ENCODE measurements around the gene SV2B.

Gene SV2B

GRCh38 chr15:91113030-91113429 is 13.0 kb downstream of the SV2B start:
- no peak overlapping the region for H3K4me3 Mint-ChIP-seq
- peaks cover 71 to 90% of the 10 kb centered on the region in 2 donors for H3K27me3 Mint-ChIP-seq
- no peaks in the 10 kb centered on the region for H3K9me3 Mint-ChIP-seq

GRCh38 chr15:91114301-91114700 is 14.2 kb downstream of the SV2B start:
- Mint-ChIP-seq H3K27ac (no peak overlapping the region), H3K9me3 (no peaks in the 10 kb centered on the region), H3K4me3 (no peak overlapping the region), H3K27me3 (peaks cover 65 to 92% of the 10 kb centered on the region in 2 donors), H3K4me1 (ENCODE audit: low read depth in 2 of 2) (no peaks in the 10 kb centered on the region), H3K36me3 (ENCODE audit: insufficient read depth) (no peaks in the 10 kb centered on the region)
- no peak for DNase-seq
- ATAC-seq (replicated peaks): no peak

More at GRCh38 chr15:91113030-91113429, 13.0 kb downstream of the SV2B start:
- no peak overlapping the region for H3K27ac Mint-ChIP-seq
- ATAC-seq (replicated peaks) (no peak), DNase-seq (no peak)
- no peaks in the 10 kb centered on the region for H3K36me3 Mint-ChIP-seq (ENCODE audit: insufficient read depth)
- H3K4me1 Mint-ChIP-seq (ENCODE audit: low read depth in 2 of 2): no peaks in the 10 kb centered on the region

- Mint-ChIP-seq H3K4me3 (no peak overlapping the region), H3K27me3 (peaks cover 60 to 77% of the 10 kb centered on the region in 2 donors), H3K9me3 (no peaks in the 10 kb centered on the region), H3K4me1 (ENCODE audit: low read depth in 2 of 2) (no peaks in the 10 kb centered on the region), H3K27ac (no peak overlapping the region), H3K36me3 (ENCODE audit: insufficient read depth) (no peaks in the 10 kb centered on the region)
- ATAC-seq (replicated peaks) (no peak), DNase-seq (no peak)
These were observed 16.3 kb downstream of the SV2B start for GRCh38 chr15:91116113-91117067.

- DNase-seq (no peak), ATAC-seq (replicated peaks) (no peak)
- H3K27me3 Mint-ChIP-seq: peaks cover 60 to 74% of the 10 kb centered on the region in 2 donors
- H3K36me3 Mint-ChIP-seq (ENCODE audit: insufficient read depth): no peaks in the 10 kb centered on the region
- no peak overlapping the region for H3K4me3 Mint-ChIP-seq
- no peaks in the 10 kb centered on the region for H3K4me1 Mint-ChIP-seq (ENCODE audit: low read depth in 2 of 2)
- no peaks in the 10 kb centered on the region for H3K9me3 Mint-ChIP-seq
- no peak overlapping the region for H3K27ac Mint-ChIP-seq
These were observed 17.3 kb downstream of the SV2B start for GRCh38 chr15:91117375-91117774.

- Mint-ChIP-seq H3K9me3 (no peaks in the 10 kb centered on the region), H3K27ac (no peak overlapping the region), H3K4me3 (no peak overlapping the region), H3K4me1 (ENCODE audit: low read depth in 2 of 2) (no peaks in the 10 kb centered on the region), H3K36me3 (ENCODE audit: insufficient read depth) (no peaks in the 10 kb centered on the region), H3K27me3 (peaks cover 62 to 74% of the 10 kb centered on the region in 2 donors)
- ATAC-seq (replicated peaks) (no peak), DNase-seq (no peak)
These were observed 18.9 kb downstream of the SV2B start for GRCh38 chr15:91118817-91119590.

GRCh38 chr15:91122296-91122695 is 22.2 kb downstream of the SV2B start:
- H3K4me3 Mint-ChIP-seq: no peak overlapping the region
- H3K4me1 Mint-ChIP-seq (ENCODE audit: low read depth in 2 of 2): no peaks in the 10 kb centered on the region

GRCh38 chr15:91124132-91124531 is 24.1 kb downstream of the SV2B start:
- no peak overlapping the region for H3K4me3 Mint-ChIP-seq
- no peaks in the 10 kb centered on the region for H3K4me1 Mint-ChIP-seq (ENCODE audit: low read depth in 2 of 2)
- no peak for DNase-seq
- no peak for ATAC-seq (replicated peaks)
- H3K27me3 Mint-ChIP-seq: peaks cover 56 to 57% of the 10 kb centered on the region in 2 donors
- no peaks in the 10 kb centered on the region for H3K9me3 Mint-ChIP-seq
- H3K36me3 Mint-ChIP-seq (ENCODE audit: insufficient read depth): no peaks in the 10 kb centered on the region
- H3K27ac Mint-ChIP-seq: no peak overlapping the region

More at GRCh38 chr15:91122296-91122695, 22.2 kb downstream of the SV2B start:
- Mint-ChIP-seq H3K36me3 (ENCODE audit: insufficient read depth) (no peaks in the 10 kb centered on the region), H3K27me3 (peaks cover 58 to 71% of the 10 kb centered on the region in 2 donors), H3K9me3 (no peaks in the 10 kb centered on the region), H3K27ac (no peak overlapping the region)
- no peak for DNase-seq
- no peak for ATAC-seq (replicated peaks)

- H3K4me1 Mint-ChIP-seq (ENCODE audit: low read depth in 2 of 2): no peaks in the 10 kb centered on the region
- H3K27me3 Mint-ChIP-seq: peaks cover 56% of the 10 kb centered on the region in 2 donors
- H3K36me3 Mint-ChIP-seq (ENCODE audit: insufficient read depth): no peaks in the 10 kb centered on the region
- no peak overlapping the region for H3K27ac Mint-ChIP-seq
- H3K4me3 Mint-ChIP-seq: no peak overlapping the region
- no peak for DNase-seq
- no peak for ATAC-seq (replicated peaks)
- no peaks in the 10 kb centered on the region for H3K9me3 Mint-ChIP-seq
These were observed 25.1 kb downstream of the SV2B start for GRCh38 chr15:91125162-91125561.

GRCh38 chr15:91126080-91126479 is 26.0 kb downstream of the SV2B start:
- DNase-seq: no peak
- H3K9me3 Mint-ChIP-seq: no peaks in the 10 kb centered on the region
- no peaks in the 10 kb centered on the region for H3K36me3 Mint-ChIP-seq (ENCODE audit: insufficient read depth)
- no peak overlapping the region for H3K4me3 Mint-ChIP-seq
- H3K27me3 Mint-ChIP-seq: peaks cover 51 to 56% of the 10 kb centered on the region in 2 donors
- no peaks in the 10 kb centered on the region for H3K4me1 Mint-ChIP-seq (ENCODE audit: low read depth in 2 of 2)
- ATAC-seq (replicated peaks): no peak
- H3K27ac Mint-ChIP-seq: no peak overlapping the region

GRCh38 chr15:91127236-91127955 is 27.3 kb downstream of the SV2B start:
- Mint-ChIP-seq H3K4me1 (ENCODE audit: low read depth in 2 of 2) (no peaks in the 10 kb centered on the region), H3K27ac (no peak overlapping the region), H3K9me3 (no peaks in the 10 kb centered on the region), H3K36me3 (ENCODE audit: insufficient read depth) (no peaks in the 10 kb centered on the region), H3K27me3 (peaks cover 38 to 49% of the 10 kb centered on the region in 2 donors), H3K4me3 (no peak overlapping the region)
- ATAC-seq (replicated peaks): no peak
- no peak for DNase-seq

- Mint-ChIP-seq H3K27ac (no peak overlapping the region), H3K27me3 (peaks cover 32 to 43% of the 10 kb centered on the region in 2 donors), H3K4me1 (ENCODE audit: low read depth in 2 of 2) (no peaks in the 10 kb centered on the region), H3K9me3 (no peaks in the 10 kb centered on the region), H3K4me3 (no peak overlapping the region), H3K36me3 (ENCODE audit: insufficient read depth) (no peaks in the 10 kb centered on the region)
- no peak for ATAC-seq (replicated peaks)
- no peak for DNase-seq
These were observed 28.0 kb downstream of the SV2B start for GRCh38 chr15:91128016-91128415.

GRCh38 chr15:91129436-91129835 is 29.4 kb downstream of the SV2B start:
- H3K27me3 Mint-ChIP-seq: peaks cover 20 to 29% of the 10 kb centered on the region in 2 donors
- DNase-seq: no peak
- H3K4me3 Mint-ChIP-seq: no peak overlapping the region
- H3K4me1 Mint-ChIP-seq (ENCODE audit: low read depth in 2 of 2): no peaks in the 10 kb centered on the region
- no peak for ATAC-seq (replicated peaks)
- H3K9me3 Mint-ChIP-seq: no peaks in the 10 kb centered on the region
- H3K36me3 Mint-ChIP-seq (ENCODE audit: insufficient read depth): no peaks in the 10 kb centered on the region
- no peak overlapping the region for H3K27ac Mint-ChIP-seq

- peaks cover 29 to 30% of the 10 kb centered on the region in 2 donors for H3K27me3 Mint-ChIP-seq
- no peak for ATAC-seq (replicated peaks)
These were observed 32.0 kb downstream of the SV2B start for GRCh38 chr15:91132079-91132478.

More at GRCh38 chr15:91132079-91132478, 32.0 kb downstream of the SV2B start:
- DNase-seq: no peak
- no peaks in the 10 kb centered on the region for H3K4me1 Mint-ChIP-seq (ENCODE audit: low read depth in 2 of 2)
- H3K4me3 Mint-ChIP-seq: no peak overlapping the region
- no peaks in the 10 kb centered on the region for H3K36me3 Mint-ChIP-seq (ENCODE audit: insufficient read depth)
- H3K27ac Mint-ChIP-seq: no peak overlapping the region
- no peaks in the 10 kb centered on the region for H3K9me3 Mint-ChIP-seq

Measured in effector memory CD8-positive, alpha-beta T cell (primary cell).